RPMI8226 (cell line): Measurements from ENCODE around the gene CELF4.

ENCODE experiments used
- DNase-seq: peaks from one replicate; pipeline ENCODE4 v3.0.0-alpha.2; 2015

The CELF4 gene

DNA sequence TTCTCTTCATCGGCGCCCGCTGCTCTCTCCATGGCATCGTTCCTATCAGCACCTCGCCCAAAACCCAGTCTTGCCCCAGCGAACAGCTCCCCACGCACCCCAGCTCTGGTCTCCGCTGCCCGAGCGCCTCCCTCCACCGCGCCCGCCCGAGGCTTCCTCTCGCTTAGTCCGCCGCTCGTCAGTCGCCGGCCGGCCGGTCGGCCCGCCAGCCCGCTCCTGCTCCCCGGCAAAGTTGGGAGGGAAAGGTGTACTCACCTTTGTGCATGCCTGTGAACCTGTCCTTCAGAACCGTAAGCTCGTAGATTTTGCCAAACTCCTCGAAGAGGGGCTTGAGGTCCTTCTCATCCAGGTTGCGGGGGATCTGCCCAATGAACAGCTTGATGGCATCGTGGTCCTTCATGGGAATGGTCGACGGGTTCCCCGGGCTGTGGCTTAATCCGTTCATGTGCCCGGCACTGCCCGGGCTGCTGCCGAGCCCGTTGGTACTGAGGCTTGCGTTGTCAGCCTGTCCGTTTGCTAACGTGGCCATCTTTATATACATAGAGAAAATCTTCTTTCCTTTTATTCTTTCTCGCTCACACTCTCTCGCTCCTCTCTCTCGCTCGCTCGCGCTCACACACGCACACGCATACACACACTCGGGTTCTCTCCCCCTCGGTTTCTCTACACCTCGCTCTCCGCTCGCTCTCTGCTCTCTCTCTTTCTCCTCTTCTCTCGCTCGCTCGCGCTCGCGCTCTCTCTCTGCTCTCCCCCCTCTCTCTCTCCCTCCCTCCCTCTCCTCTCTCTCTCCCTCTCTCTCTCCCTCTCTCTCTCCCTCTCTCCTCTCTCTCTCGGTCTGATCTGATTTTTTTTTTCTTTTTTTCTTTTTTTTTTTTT lies at the start of gene CELF4:
Gene CELF4, minus strand, starts transcription at position 698 of the 876 bp plus-strand sequence.
- DNase-seq = no peak

DNA sequence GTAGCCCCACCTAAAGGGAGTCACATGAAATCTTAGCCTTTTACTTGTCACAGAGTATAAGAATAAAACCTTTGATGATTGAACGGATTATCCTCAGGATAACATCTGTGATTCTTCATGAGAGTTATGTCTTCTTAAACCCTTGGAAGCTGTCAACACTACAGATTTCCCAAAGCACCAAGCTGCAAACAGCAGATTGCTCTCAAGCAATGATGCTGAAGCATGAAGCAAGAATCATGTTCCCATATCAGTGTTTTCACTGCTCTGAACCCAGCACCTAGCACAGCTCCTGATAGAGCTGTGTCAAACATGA lies 47.6 kb upstream of the CELF4 start:
- DNase-seq = no peak

DNA sequence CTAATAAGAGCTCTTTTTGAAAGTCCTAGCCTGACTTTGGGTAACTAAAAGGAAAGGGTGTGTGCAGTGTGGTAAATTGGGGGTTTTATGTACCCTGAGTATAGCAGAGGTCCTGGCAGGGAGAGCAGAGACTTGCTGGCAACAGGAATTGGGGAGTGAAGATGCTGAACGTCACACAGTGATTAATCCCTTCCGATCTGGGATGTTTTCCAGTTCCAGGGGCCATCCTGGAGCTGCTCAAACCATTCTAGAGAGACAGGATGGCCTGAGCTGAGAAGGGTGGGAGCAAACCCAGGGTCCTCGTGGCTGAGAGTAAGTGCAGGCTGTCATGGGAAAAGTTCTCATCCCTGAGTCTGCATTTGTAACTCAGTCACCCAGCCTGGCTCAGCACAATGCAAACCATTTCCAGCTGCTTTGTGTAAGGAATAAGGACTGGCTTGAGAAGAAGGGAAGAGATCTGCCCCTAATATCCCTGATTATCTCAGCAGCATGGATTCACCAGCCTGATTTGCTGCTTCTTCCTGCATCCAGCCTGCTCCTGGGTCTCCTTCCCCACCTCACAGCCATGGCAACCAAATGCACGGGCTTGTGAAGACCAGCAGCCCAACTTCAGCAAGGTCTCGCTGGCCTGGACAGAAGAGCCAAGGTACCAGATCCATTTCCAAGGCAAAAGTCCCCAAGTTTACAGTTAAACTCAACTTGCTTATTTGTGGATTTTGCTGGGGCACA lies 47.1 kb upstream of the CELF4 start:
- no peak for DNase-seq

DNA sequence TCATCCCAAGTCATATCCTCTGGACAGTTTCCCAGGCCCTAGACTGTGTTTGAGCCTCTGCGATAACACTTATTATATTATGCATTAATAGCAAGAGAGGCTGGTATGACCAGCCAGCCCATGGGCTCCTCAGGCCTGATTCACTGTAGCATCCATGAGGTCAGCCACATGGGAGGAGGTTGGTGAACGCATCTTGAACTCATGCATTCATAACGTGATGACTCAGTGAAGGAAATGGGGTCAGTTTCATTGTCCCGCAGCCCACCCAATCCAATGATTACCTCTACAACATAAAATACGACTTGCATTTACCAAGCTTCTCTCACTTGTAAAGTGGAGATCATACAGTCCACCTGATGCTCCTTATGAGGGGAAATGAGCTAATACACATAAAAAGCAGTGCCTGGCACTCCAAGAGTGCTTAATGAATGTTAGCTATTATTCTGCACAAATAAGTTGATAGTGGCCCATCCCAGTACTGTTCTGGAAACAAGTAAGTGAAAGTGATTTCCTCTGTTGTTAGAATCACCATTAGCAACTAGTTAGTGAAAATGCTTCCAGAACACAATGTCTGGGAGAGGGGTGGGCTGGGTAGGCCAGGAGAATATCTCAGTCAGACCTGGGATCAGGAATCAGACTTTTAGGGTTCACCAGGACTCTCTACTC lies 46.1 kb upstream of the CELF4 start:
- no peak for DNase-seq

- no peak for DNase-seq
Observed at GRCh38 chr18:37608876-37609275, 43.3 kb upstream of the CELF4 start.

- DNase-seq = no peak
Observed at GRCh38 chr18:37607281-37607680, 41.7 kb upstream of the CELF4 start.

GRCh38 chr18:37604032-37604431 lies 38.4 kb upstream of the CELF4 start:
- DNase-seq = no peak

- peak; percentile 61 for DNase-seq
Observed at GRCh38 chr18:37598966-37599896, 33.6 kb upstream of the CELF4 start.

GRCh38 chr18:37598396-37598795 lies 32.8 kb upstream of the CELF4 start:
- DNase-seq = no peak

- no peak for DNase-seq
Observed at GRCh38 chr18:37590346-37590745, 24.7 kb upstream of the CELF4 start.

DNA sequence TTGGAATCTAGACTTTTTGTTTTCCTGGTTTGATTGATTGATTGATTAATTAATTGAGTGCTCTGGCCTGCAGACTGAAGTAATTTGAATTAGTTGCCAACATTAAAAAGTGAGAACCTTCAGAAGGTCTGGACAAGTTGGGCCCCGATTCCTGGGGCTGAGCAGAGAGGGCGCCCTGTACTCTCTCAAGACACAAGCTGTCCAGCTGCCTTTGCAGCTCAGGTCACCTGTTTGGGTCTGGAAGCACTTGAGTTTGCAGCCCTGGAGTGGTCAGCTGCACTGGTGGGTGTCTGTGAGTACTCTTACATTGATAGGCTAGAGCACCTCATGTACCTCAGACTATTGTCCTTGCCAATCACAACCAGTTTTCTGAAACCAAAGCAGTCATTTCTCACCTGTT lies 22.7 kb upstream of the CELF4 start:
- no peak for DNase-seq

DNA sequence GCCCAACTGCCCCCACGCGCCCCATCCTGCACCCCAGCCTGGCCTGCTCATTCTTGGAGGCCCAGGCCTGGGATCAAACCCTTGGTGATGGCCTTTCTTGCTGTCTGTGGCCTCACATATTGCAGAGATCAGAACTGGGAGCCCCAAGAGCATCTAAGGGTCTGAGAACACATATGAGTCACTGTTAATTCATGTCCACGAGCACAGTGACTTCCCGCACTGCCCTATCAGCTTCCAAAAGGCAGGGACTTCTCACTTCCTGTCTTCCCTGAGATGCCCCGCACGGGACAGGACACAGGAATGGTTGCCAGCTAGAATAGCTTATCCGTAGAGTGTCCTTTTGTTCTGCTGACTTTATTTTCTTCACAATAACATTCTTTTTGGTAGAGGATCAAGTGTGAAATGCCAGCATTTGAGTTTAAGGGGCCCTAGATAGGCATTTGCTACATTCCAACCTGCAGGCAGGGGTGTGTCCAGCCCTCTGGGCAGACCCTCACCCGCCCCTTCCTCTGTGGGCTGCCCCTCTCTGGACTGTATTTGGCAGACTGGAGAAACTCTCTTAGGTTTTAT lies 21.1 kb upstream of the CELF4 start:
- DNase-seq = no peak

GRCh38 chr18:37584952-37585695 lies 19.5 kb upstream of the CELF4 start:
- no peak for DNase-seq

DNA sequence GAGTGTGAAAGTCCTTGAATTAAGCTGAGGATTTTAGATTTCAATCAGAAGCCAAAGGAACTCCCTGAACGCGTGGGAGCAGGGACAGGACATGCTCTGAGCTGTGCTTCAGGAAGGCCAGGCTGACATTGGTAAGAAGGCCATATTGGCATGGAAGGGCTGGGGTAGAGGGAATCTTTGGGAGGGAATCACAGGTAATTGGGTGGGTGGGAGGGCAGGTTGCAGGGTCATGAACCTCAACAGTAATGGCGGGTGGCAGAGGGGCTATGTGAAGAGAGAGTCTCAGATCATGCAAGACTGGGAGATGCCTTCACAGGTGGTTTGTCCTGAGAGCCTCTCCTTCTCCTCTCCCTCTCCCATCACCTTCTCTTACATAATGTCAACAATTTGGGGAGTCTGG lies 18.6 kb upstream of the CELF4 start:
- no peak for DNase-seq

DNA sequence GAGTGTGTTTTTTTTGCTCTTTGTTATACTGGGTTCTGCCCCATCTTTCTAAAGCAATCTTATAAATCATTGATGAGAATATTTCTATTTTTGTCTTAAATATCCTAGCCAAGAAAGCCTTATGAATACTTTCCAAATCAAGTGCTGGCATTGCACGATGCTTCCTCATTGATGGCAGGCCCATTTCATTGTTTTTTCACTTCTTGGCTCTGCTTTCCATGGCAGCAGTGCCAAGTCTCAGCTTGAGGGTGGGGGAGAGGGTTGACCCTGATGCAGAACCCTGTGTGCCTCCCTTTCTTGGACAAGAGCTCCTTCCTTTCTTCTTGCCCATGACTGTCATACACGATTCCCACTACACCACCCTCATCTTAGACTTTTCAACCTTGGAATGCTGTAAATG lies 16.7 kb upstream of the CELF4 start:
- DNase-seq = no peak

- DNase-seq = peak; percentile 48
Observed at GRCh38 chr18:37578886-37579513, 13.4 kb upstream of the CELF4 start.

GRCh38 chr18:37578182-37578678 lies 12.6 kb upstream of the CELF4 start:
- no peak for DNase-seq

- DNase-seq = no peak
Observed at GRCh38 chr18:37577051-37577611, 11.5 kb upstream of the CELF4 start.

DNA sequence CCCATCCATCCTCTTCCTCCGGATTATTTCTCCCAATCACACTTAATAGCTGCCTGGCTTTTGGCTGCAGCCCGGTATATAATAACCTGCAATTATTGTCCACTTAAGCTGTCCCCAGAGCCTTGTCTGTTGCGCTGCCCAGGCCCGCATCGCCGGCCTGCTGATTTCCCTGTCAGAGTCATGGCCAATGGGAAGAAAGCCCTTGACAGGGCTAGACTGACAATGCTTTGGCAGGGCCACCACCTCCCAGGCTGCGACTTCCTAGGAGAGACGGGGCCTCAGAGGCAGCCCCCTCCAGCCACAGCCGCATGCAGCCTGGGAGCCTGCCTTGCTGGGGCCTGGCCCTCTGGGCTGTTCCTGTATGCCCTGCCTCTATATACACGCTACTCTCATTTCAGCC lies 10.0 kb upstream of the CELF4 start:
- no peak for DNase-seq

GRCh38 chr18:37574113-37574512 lies 8.5 kb upstream of the CELF4 start:
- DNase-seq = no peak

DNA sequence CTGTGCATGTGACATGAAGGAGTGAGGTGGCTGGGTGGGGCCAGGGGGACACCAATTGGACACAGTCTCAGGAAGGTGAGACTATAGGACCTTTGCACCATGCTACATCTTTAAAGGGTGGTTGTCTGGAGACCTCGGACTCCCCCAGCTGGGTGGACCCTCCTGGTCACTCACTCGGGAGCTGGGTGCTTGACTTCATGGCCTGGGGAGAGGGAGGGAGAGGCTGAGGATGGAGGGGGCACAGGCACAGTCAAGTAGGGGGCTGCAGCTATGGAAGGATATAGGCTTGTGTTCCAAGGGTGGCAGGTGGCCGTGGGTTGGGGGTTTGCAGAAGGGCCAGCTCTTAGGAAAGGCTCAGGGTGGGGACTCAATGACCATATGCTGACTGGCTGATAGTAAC lies 7.1 kb upstream of the CELF4 start:
- no peak for DNase-seq
